Testis (tissue), 3 donors: ENCODE data around the gene SPIN2A. TPM values are rescaled to one million over a fixed set of nuclear protein-coding genes. Genes with fewer than 3 reads are reported as not detected.
"Not testable (repeated sequence)": the region's sequence is repeated elsewhere in the genome, so short reads cannot be mapped to it uniquely, and the experiment has no call there.

Experiments used
- DNase-seq: peaks from one replicate; pipeline ENCODE4 v3.0.0-alpha.2; 2019
- H3K27ac ChIP-seq, 2 donors: fragments of 200-600 bp; sonication (generic); one replicate each; pipeline ENCODE4 v1.5.1; 2019
- H3K27me3 ChIP-seq: fragments of 200-600 bp; sonication (generic); one replicate; pipeline ENCODE4 v1.5.1; 2019
- H3K36me3 ChIP-seq: fragments of 200-600 bp; sonication (generic); one replicate; pipeline ENCODE4 v1.5.1; 2017; ENCODE audit warnings: low read depth; ENCODE audit errors: missing control alignments
- H3K4me1 ChIP-seq: fragments of 200-600 bp; sonication (generic); one replicate; pipeline ENCODE4 v1.5.1; 2019
- H3K4me3 ChIP-seq, 2 donors: fragments of 200-600 bp; sonication (generic); one replicate each; pipeline ENCODE4 v1.5.1; 2017 to 2019
- H3K9me3 ChIP-seq: fragments of 200-600 bp; sonication (generic); one replicate; pipeline ENCODE4 v1.5.1; 2017
- POLR2A ChIP-seq: fragments of 450-650 bp; IDR thresholded peaks from one replicate; pipeline ENCODE4 v1.6.1; 2017; ENCODE audit warnings: antibody characterized with exemption, mild to moderate bottlenecking, moderate library complexity
- WGBS, 2 donors: methylation state at CpG; one replicate each; pipeline ENCODE4 v1.1.5; 2018; 5-methylcytosine and 5-hydroxymethylcytosine counted together
- intact Hi-C: fragments of 100-400 bp; cut with DNase I; formaldehyde crosslinking; loops from one replicate; pipeline ENCODE4 v1.15.1; 2023; ENCODE audit warnings: low total_unique reads
- polyA plus RNA-seq: library from polyadenylated mRNA; stranded (reverse); fragments of 350-450 nt; fragmentation: Illumina TruSeq; extraction: RNeasy Lipid Tissue Mini Kit (QIAGEN cat#74804); gene quantifications from one replicate; pipeline ENCODE4 v1.2.3, GENCODE V29; 2014; ENCODE audit warnings: low read depth, low replicate concordance; ENCODE audit not compliant: insufficient read depth
- total RNA-seq, 2 donors: library from RNA; depleted of rRNA; stranded (reverse); fragments of >200 nt; gene quantifications; one replicate each; pipeline ENCODE4 v1.2.3, GENCODE V29; 2016
- TF ChIP-seq, protein P1 (sequence below), 3 experiments: fragments of 450-650 bp in 2 of 3; fragments of 200-600 bp in 1 of 3; sonication (generic) in 1 of 3; IDR thresholded peaks; one replicate each; pipeline ENCODE4 v1.5.1; 2016 to 2019; ENCODE audit warnings: antibody characterized with exemption in 3 of 3, mild to moderate bottlenecking in 2 of 3, moderate library complexity in 1 of 3

SPIN2A gene
- total and polyA plus RNA-seq, 3 donors from 2014 or later, result 0.34 to 0.99 (median 0.71) TPM

DNA sequence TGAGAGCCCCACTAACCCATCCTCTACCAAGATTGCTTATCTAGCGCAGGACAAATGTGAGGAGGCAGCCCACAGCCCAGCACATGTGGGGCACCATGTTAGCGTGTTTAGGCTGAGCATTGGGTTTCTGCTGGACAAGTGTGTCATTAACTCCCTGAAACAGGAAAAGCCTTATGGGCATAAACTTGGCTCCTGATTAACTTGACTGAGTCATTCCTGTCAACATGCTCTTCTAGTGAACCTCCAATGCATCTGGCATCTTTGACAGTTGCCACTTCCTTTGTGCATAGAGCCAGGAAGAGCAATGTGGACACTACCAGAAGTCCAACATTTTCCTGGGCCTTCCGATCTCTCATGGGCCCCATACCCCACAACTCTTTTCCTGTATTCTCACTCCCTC is 2.5 kb downstream of the SPIN2A start:
- TF ChIP-seq, protein P1, sequence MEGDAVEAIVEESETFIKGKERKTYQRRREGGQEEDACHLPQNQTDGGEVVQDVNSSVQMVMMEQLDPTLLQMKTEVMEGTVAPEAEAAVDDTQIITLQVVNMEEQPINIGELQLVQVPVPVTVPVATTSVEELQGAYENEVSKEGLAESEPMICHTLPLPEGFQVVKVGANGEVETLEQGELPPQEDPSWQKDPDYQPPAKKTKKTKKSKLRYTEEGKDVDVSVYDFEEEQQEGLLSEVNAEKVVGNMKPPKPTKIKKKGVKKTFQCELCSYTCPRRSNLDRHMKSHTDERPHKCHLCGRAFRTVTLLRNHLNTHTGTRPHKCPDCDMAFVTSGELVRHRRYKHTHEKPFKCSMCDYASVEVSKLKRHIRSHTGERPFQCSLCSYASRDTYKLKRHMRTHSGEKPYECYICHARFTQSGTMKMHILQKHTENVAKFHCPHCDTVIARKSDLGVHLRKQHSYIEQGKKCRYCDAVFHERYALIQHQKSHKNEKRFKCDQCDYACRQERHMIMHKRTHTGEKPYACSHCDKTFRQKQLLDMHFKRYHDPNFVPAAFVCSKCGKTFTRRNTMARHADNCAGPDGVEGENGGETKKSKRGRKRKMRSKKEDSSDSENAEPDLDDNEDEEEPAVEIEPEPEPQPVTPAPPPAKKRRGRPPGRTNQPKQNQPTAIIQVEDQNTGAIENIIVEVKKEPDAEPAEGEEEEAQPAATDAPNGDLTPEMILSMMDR (IDR thresholded peaks at IDR 0.05), result no peak
- no peak for TF ChIP-seq POLR2A
- WGBS, 2 donors, result 96 to 100% methylated on average over 3 of the region's 3 CpGs
- H3K4me1 ChIP-seq, result no peaks in the 10 kb centered on the region

GRCh38 chrX:57133706-57134105 is 3.5 kb downstream of the SPIN2A start:
- H3K9me3 ChIP-seq, result no peaks in the 10 kb centered on the region
- no peak for TF ChIP-seq POLR2A
- H3K4me3 ChIP-seq, result no peak overlapping the region
- H3K27ac ChIP-seq, result no peak overlapping the region
- DNase-seq, result no peak
- H3K27me3 ChIP-seq, result no peaks in the 10 kb centered on the region
- 96 to 98% methylated on average over 4 of the region's 4 CpGs for WGBS, 2 donors
- H3K4me1 ChIP-seq, result no peaks in the 10 kb centered on the region
- no peaks in the 10 kb centered on the region for H3K36me3 ChIP-seq
- intact Hi-C loops, result no loop called here

More for the DNA sequence above, 2.5 kb downstream of the SPIN2A start:
- intact Hi-C loops, result no loop called here
- no peak overlapping the region for H3K27ac ChIP-seq
- no peaks in the 10 kb centered on the region for H3K36me3 ChIP-seq
- no peak overlapping the region for H3K4me3 ChIP-seq
- DNase-seq, result no peak
- no peaks in the 10 kb centered on the region for H3K27me3 ChIP-seq
- no peaks in the 10 kb centered on the region for H3K9me3 ChIP-seq

DNA sequence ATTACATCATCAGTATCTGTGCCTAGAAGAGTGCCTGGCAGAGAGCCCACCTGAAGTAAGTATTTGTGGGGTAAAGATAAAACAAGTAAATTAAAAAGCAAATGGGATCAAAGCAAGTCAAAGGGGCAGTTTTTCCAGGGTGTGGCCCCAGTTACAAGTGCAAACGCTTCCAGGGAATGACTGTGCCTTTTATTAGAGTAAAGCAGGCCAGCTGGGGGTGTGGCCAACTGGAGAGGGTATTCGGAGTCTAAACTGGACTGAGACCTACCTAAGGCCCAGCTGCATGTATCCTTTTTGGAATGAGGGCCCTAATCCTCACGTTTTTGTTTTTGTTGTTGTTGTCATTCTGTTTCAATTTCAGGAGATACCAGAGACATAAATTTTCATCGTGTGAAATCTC is 3.9 kb downstream of the SPIN2A start:
- H3K27ac ChIP-seq, DNase-seq, H3K27me3 ChIP-seq, H3K36me3 ChIP-seq, H3K4me1 ChIP-seq, H3K4me3 ChIP-seq, intact Hi-C loops, H3K9me3 ChIP-seq: not testable (repeated sequence)
- WGBS, 2 donors, result 46 to 55% methylated on average over 4 of the region's 4 CpGs

DNA sequence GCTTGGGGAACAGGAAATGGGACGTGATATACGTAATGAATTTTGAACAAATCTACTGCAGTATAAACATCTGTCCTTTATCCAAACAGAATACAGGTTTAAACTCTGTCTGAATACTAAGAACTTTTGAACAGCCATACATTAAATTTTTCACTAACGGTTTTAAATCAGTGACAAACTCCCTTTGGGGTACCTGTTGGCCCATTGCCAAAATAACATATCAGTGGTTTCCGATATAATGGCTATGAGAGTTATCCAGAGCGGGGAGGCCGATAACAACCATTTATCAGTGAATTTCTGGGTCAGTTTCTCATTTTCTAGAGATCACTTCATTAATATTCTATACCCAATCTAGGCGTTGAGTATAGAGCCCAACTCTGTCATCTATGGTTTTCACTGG is 5.2 kb downstream of the SPIN2A start:
- TF ChIP-seq, protein P1 (IDR thresholded peaks at IDR 0.05), result no peak
- TF ChIP-seq POLR2A, result no peak
- no peak for DNase-seq
- H3K9me3 ChIP-seq, result no peaks in the 10 kb centered on the region
- no peaks in the 10 kb centered on the region for H3K4me1 ChIP-seq
- no peaks in the 10 kb centered on the region for H3K36me3 ChIP-seq
- intact Hi-C loops, result no loop called here
- no peak overlapping the region for H3K27ac ChIP-seq
- no peaks in the 10 kb centered on the region for H3K27me3 ChIP-seq
- no peak overlapping the region for H3K4me3 ChIP-seq
- 70 to 90% methylated on average over 7 of the region's 7 CpGs for WGBS, 2 donors

- no peak for DNase-seq
- Histone ChIP-seq H3K4me1 (no peaks in the 10 kb centered on the region), H3K36me3 (no peaks in the 10 kb centered on the region), H3K27ac (peak overlapping the region in 1 of 2 donors; percentile 15), H3K27me3 (no peaks in the 10 kb centered on the region), H3K4me3 (peak overlapping the region; percentile 57 to 68), H3K9me3 (no peaks in the 10 kb centered on the region)
- 1% methylated on average over 8 to 10 of the region's 10 CpGs for whole genome bisulfite sequencing, 2 donors
- intact Hi-C loops, result no loop called here
- TF ChIP-seq POLR2A, result no peak
- TF ChIP-seq, protein P1 (IDR thresholded peaks at IDR 0.05), result no peak
Observed at GRCh38 chrX:57121816-57122215, 15.4 kb downstream of the SPIN2A start.

DNA sequence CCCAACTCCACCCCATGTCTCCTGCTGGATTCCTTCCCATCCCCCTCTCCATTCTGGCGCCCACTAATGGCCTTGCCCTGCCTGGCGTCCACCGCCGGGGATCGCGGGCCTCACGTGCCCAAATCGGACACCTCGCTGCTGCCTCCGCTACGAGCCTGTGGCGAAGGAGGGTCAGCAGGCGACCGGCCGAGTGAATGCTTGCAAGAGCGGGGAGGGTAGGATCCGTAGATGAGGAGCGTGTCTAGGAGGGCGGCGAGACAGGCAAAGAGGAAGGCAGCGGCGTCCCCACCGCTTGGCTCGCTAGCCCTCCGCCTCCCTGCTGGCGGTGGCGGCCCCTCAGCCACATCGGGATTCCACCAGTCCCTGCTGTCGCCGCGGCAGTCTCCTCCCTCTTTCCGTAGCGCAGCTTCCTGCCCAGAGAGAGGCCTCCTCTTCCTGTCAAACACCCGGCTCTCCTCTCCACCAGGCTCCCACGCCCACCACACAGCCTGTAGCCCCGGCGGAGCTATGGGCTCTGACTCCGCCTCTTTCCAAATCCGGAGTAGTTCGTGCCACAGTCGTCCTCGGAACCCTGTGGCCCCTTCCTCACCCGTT is 15.9 kb downstream of the SPIN2A start, which contains the start of gene SPIN2B:
TSS of gene SPIN2B (minus strand) at position 387 of the 594 bp plus-strand sequence.
- 0% methylated on average over 11 to 22 of the region's 43 CpGs for WGBS, 2 donors
- Histone ChIP-seq H3K27me3 (no peaks in the 10 kb centered on the region), H3K9me3 (no peaks in the 10 kb centered on the region), H3K4me3 (peak within 1 kb of the TSS; percentile 57 to 68), H3K27ac (peak within 1 kb of the TSS in 1 of 2 donors; percentile 15), H3K36me3 (no peaks in the 10 kb centered on the region), H3K4me1 (no peaks in the 10 kb centered on the region)
- TF ChIP-seq POLR2A, result no peak
- TF ChIP-seq, protein P1 (IDR thresholded peaks at IDR 0.05), result no peak
- DNase-seq, result peak; percentile 88
- intact Hi-C loops, result no loop called here

DNA sequence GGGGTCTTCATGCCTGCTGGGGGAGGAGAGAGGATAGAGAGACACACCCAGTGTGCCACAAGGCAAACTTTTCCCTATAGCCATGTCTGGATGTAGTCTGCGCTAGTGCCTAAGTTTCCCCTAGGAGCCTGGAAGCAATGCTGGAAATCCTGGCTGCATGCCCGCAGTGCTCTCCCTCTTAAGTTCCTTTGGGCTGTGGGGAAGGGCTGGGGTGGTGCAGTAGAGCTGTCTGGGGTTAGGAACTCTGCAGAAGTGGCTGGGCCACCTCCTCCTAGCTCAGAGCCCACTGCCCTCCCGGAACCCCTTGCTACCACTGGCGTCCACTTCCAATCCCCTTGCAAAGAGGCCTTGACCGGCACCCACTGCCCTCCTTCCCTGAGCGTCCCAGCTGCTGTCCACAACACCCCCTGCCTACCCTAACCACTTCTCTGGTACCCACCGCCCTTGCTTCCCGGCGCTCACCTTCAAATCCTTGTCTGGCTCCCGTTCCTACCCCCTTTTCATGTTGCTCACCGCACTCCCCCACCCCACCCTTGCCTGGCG is 16.5 kb downstream of the SPIN2A start:
- DNase-seq, intact Hi-C loops, H3K27me3 ChIP-seq, H3K4me1 ChIP-seq, H3K36me3 ChIP-seq, H3K9me3 ChIP-seq: not testable (repeated sequence)
- peak overlapping the region in 1 of 2 donors; percentile 15 for H3K27ac ChIP-seq
- WGBS, 2 donors, result 0% methylated on average over 5 to 10 of the region's 12 CpGs
- peak overlapping the region; percentile 57 to 68 for H3K4me3 ChIP-seq
